ENCODE results near the gene TRIO.

DNA sequence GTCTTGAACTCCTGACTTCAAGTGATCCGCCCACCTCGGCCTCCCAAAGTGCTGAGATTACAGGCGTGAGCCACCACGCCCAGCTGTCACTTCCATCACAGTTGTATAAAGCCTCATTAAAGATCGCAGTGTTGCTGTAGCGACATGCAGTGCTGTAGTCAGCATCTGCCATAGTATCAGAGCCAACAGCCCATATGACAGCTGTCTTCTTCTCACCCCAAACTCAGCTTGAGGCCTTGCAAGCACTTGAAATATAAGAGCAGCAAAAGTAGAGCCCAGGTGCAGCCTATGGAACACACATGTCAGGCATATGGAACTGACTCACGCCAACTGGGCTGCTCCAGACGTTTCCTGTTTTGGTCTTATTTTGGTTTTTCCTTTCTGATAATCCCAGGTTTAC is 167.8 kb downstream of the TRIO start:
- TF ChIP-seq, protein P1, sequence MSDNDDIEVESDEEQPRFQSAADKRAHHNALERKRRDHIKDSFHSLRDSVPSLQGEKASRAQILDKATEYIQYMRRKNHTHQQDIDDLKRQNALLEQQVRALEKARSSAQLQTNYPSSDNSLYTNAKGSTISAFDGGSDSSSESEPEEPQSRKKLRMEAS (IDR thresholded peaks at IDR 0.05) = no peak
- TF ChIP-seq, protein P2, sequence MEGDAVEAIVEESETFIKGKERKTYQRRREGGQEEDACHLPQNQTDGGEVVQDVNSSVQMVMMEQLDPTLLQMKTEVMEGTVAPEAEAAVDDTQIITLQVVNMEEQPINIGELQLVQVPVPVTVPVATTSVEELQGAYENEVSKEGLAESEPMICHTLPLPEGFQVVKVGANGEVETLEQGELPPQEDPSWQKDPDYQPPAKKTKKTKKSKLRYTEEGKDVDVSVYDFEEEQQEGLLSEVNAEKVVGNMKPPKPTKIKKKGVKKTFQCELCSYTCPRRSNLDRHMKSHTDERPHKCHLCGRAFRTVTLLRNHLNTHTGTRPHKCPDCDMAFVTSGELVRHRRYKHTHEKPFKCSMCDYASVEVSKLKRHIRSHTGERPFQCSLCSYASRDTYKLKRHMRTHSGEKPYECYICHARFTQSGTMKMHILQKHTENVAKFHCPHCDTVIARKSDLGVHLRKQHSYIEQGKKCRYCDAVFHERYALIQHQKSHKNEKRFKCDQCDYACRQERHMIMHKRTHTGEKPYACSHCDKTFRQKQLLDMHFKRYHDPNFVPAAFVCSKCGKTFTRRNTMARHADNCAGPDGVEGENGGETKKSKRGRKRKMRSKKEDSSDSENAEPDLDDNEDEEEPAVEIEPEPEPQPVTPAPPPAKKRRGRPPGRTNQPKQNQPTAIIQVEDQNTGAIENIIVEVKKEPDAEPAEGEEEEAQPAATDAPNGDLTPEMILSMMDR (IDR thresholded peaks at IDR 0.05; ENCODE audit: control extremely low read depth in 1 of 3, insufficient read depth in 1 of 3, low read depth in 1 of 3, low read length in 3 of 3) = no peak
- no peak for TF ChIP-seq SP2 (IDR thresholded peaks at IDR 0.05; ENCODE audit: low read length)
- TF ChIP-seq TAF7 (optimal IDR thresholded peaks at IDR 0.05; ENCODE audit: borderline replicate concordance, low read depth, low read length) = no peak
- TF ChIP-seq EZH2 (IDR thresholded peaks at IDR 0.05; ENCODE audit: low read depth, low read length, severe bottlenecking) = no peak
- TF ChIP-seq CHD2 (IDR thresholded peaks at IDR 0.05; ENCODE audit: low read length) = no peak
- no peak for TF ChIP-seq JUND (IDR thresholded peaks at IDR 0.05; ENCODE audit: low read length)
- TF ChIP-seq ASH2L (IDR thresholded peaks at IDR 0.05; ENCODE audit: low read length) = no peak
- no peak for TF ChIP-seq KDM1A (IDR thresholded peaks at IDR 0.05; ENCODE audit: borderline replicate concordance, low read length)
- TF ChIP-seq, protein P3, sequence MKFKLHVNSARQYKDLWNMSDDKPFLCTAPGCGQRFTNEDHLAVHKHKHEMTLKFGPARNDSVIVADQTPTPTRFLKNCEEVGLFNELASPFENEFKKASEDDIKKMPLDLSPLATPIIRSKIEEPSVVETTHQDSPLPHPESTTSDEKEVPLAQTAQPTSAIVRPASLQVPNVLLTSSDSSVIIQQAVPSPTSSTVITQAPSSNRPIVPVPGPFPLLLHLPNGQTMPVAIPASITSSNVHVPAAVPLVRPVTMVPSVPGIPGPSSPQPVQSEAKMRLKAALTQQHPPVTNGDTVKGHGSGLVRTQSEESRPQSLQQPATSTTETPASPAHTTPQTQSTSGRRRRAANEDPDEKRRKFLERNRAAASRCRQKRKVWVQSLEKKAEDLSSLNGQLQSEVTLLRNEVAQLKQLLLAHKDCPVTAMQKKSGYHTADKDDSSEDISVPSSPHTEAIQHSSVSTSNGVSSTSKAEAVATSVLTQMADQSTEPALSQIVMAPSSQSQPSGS (IDR thresholded peaks at IDR 0.05; ENCODE audit: low read length) = no peak
- TF ChIP-seq POLR2A (IDR thresholded peaks at IDR 0.05; ENCODE audit: control extremely low read depth in 1 of 2, low read depth in 2 of 2, low read length in 2 of 2) = no peak
- TF ChIP-seq CEBPB (IDR thresholded peaks at IDR 0.05; ENCODE audit: low read depth, low read length) = no peak
- no peak for TF ChIP-seq RFX5 (IDR thresholded peaks at IDR 0.05; ENCODE audit: borderline replicate concordance, low read depth, low read length)
